ENCODE results near the gene FOXL1. TPM values are rescaled to one million over a fixed set of nuclear protein-coding genes. Genes with fewer than 3 reads are reported as not detected.

The FOXL1 gene
- total RNA-seq, 2 donors from 2014 or later, result 0.37 TPM; not detected in 1

DNA sequence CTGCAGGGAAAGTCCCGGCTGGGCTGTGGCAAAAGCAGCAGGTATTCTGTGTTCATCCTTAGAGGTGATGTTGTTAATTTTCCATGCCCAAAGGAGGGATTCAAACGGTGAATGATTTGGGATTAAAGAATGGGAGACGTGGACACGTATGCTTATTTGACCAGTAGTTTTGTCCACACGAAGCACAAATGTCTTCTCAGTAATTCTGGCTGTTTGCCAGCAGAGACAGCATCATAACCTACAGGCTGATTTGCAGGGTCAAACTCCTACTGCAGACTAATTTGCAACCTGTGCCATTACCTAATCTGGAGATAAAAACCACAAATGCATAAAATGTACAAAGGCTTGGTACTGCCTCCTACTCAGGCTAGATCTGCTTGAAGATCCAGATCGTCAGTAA, 37.5 kb upstream of the FOXL1 start:
- Histone ChIP-seq H3K27ac (ENCODE audit: low read depth, low read length) (no peak overlapping the region), H3K9me3 (ENCODE audit: control insufficient read depth, low read length) (no peaks in the 10 kb centered on the region), H3K27me3 (ENCODE audit: control insufficient read depth, insufficient read depth, low read length, poor library complexity, severe bottlenecking) (no peaks in the 10 kb centered on the region), H3K36me3 (ENCODE audit: control insufficient read depth, insufficient read depth, low read length) (peaks cover 44% of the 10 kb centered on the region), H3K9ac (ENCODE audit: extremely low read depth, low read length, poor library complexity, severe bottlenecking) (no peak overlapping the region), H3K4me3 (ENCODE audit: low read length) (no peak overlapping the region), H3K4me1 (ENCODE audit: control insufficient read depth, insufficient read depth, low read length) (no peaks in the 10 kb centered on the region)
- TF ChIP-seq, protein P1, sequence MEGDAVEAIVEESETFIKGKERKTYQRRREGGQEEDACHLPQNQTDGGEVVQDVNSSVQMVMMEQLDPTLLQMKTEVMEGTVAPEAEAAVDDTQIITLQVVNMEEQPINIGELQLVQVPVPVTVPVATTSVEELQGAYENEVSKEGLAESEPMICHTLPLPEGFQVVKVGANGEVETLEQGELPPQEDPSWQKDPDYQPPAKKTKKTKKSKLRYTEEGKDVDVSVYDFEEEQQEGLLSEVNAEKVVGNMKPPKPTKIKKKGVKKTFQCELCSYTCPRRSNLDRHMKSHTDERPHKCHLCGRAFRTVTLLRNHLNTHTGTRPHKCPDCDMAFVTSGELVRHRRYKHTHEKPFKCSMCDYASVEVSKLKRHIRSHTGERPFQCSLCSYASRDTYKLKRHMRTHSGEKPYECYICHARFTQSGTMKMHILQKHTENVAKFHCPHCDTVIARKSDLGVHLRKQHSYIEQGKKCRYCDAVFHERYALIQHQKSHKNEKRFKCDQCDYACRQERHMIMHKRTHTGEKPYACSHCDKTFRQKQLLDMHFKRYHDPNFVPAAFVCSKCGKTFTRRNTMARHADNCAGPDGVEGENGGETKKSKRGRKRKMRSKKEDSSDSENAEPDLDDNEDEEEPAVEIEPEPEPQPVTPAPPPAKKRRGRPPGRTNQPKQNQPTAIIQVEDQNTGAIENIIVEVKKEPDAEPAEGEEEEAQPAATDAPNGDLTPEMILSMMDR (conservative IDR thresholded peaks at IDR 0.05), result no peak
- no peak for DNase-seq
- no peak overlapping the region for H3K27ac Mint-ChIP-seq
- H3K9me3 Mint-ChIP-seq, result no peaks in the 10 kb centered on the region
- no peaks in the 10 kb centered on the region for H3K27me3 Mint-ChIP-seq (ENCODE audit: insufficient read depth)
- 95 to 100% methylated on average over 6 of the region's 6 CpGs for WGBS, 2 experiments (ENCODE audit: insufficient coverage in 1 of 2, insufficient read length in 1 of 2)
- H3K36me3 Mint-ChIP-seq (ENCODE audit: low read depth), result peaks cover 23% of the 10 kb centered on the region
- no peaks in the 10 kb centered on the region for H3K4me1 Mint-ChIP-seq
- H3K4me3 Mint-ChIP-seq, result no peak overlapping the region

DNA sequence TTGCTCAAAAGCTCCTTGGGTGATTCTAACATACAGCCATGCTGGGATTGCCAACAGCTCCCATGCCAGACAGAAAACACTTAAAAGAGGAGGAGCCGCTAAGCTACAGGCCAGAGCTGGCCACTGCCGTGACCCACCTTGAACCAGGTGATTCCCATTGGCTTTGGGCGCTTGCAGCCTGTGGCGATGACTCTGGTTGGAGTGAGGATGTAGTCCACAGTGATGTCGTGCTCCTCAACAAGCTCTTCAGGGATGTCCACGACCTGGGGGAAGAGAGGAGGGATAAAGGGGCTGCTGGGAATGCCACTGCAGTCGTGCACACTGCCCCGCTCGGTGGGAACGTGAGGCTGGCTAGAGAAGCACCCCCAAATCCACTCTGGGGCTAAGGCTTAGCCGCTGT, 36.8 kb upstream of the FOXL1 start:
- peaks cover 49% of the 10 kb centered on the region for H3K36me3 ChIP-seq (ENCODE audit: control insufficient read depth, insufficient read depth, low read length)
- TF ChIP-seq, protein P1 (conservative IDR thresholded peaks at IDR 0.05), result no peak
- no peaks in the 10 kb centered on the region for H3K4me1 ChIP-seq (ENCODE audit: control insufficient read depth, insufficient read depth, low read length)
- Mint-ChIP-seq H3K9me3 (no peaks in the 10 kb centered on the region), H3K27me3 (ENCODE audit: insufficient read depth) (no peaks in the 10 kb centered on the region), H3K4me1 (no peaks in the 10 kb centered on the region), H3K4me3 (no peak overlapping the region), H3K36me3 (ENCODE audit: low read depth) (peaks cover 23% of the 10 kb centered on the region), H3K27ac (no peak overlapping the region)
- no peak overlapping the region for H3K9ac ChIP-seq (ENCODE audit: extremely low read depth, low read length, poor library complexity, severe bottlenecking)
- no peak for DNase-seq
- no peaks in the 10 kb centered on the region for H3K9me3 ChIP-seq (ENCODE audit: control insufficient read depth, low read length)
- no peak overlapping the region for H3K27ac ChIP-seq (ENCODE audit: low read depth, low read length)
- H3K27me3 ChIP-seq (ENCODE audit: control insufficient read depth, insufficient read depth, low read length, poor library complexity, severe bottlenecking), result no peaks in the 10 kb centered on the region
- H3K4me3 ChIP-seq (ENCODE audit: low read length), result no peak overlapping the region
- WGBS, 2 experiments (ENCODE audit: insufficient coverage in 1 of 2, insufficient read length in 1 of 2), result 94 to 95% methylated on average over 8 to 11 of the region's 11 CpGs

DNA sequence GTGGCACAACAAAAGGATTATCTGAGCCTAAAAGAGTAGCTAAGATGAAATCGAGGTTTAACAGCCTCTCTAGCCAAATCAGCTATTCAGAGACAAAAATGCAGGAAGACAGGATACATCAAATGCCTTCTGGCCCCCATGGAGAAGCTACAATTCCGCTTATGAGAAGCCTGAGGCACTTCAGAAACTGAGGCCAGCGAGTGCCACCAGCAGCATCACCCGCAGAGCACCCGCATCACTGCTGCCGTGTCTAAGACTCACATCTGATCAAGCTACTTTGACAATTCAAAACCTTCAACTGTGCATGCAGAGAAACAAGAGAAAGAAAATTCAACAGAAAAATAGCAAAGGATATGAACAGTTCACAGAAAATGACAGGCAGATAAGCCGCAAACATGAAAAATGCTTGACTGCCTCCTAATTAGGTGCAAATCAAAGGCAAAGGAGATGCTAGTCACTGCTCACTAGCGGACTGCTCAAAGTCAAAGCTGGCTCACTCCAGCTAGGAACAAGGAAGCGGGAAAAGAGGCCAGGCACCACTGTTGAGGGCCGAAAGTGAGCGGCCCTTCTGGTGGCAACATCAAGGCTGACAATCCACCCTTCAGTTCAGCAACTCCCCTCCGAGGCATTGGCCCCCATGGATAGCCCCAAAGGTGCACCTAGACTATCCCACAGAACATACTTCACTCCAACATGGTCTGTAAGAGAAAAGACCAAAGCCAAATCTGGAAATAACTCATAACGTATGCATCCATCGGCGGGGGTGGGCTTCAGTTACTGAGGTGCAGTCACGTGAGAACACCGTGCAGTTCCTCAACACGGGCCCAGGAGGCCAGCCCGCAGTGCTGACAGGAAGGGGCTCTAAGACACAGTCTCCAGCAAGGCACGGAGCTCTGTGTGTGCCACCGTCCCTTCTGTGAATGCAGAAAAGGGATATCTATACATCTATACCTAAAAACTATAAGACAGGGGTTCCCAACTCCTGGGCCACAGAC, 35.3 kb upstream of the FOXL1 start:
- Mint-ChIP-seq H3K27me3 (ENCODE audit: insufficient read depth) (no peaks in the 10 kb centered on the region), H3K27ac (no peak overlapping the region), H3K9me3 (no peaks in the 10 kb centered on the region), H3K36me3 (ENCODE audit: low read depth) (peaks cover 23% of the 10 kb centered on the region), H3K4me3 (no peak overlapping the region), H3K4me1 (no peaks in the 10 kb centered on the region)
- H3K27me3 ChIP-seq (ENCODE audit: control insufficient read depth, insufficient read depth, low read length, poor library complexity, severe bottlenecking), result no peaks in the 10 kb centered on the region
- H3K27ac ChIP-seq (ENCODE audit: low read depth, low read length), result no peak overlapping the region
- WGBS, 2 experiments (ENCODE audit: insufficient coverage in 1 of 2, insufficient read length in 1 of 2), result 93 to 95% methylated on average over 12 to 21 of the region's 21 CpGs
- H3K9me3 ChIP-seq (ENCODE audit: control insufficient read depth, low read length), result no peaks in the 10 kb centered on the region
- H3K9ac ChIP-seq (ENCODE audit: extremely low read depth, low read length, poor library complexity, severe bottlenecking), result no peak overlapping the region
- peaks cover 55% of the 10 kb centered on the region for H3K36me3 ChIP-seq (ENCODE audit: control insufficient read depth, insufficient read depth, low read length)
- TF ChIP-seq, protein P1 (conservative IDR thresholded peaks at IDR 0.05), result no peak
- H3K4me3 ChIP-seq (ENCODE audit: low read length), result no peak overlapping the region
- no peaks in the 10 kb centered on the region for H3K4me1 ChIP-seq (ENCODE audit: control insufficient read depth, insufficient read depth, low read length)
- no peak for DNase-seq

Data from endodermal cell (in vitro differentiated cells).